ENCODE data around the gene PTPN11.
A peak's percentile ranks its signal among the peaks of the same experiment; 100 is the strongest.
"Not testable (repeated sequence)": the region's sequence is repeated elsewhere in the genome, so short reads cannot be mapped to it uniquely, and the experiment has no call there.

Gene PTPN11

GRCh38 chr12:112409064-112409905, 9.5 kb upstream of the PTPN11 start, which contains the start of gene RPL6:
RPL6 (minus strand) TSS chr12:112409605; CDS start chr12:112408656, 949 bp downstream.
- peak; percentile 69 to 83 for DNase-seq (ENCODE audit: low read depth in 1 of 2, low spot score in 1 of 2)

GRCh38 chr12:112409906-112410244, 8.9 kb upstream of the PTPN11 start:
- no peak for DNase-seq (ENCODE audit: low read depth in 1 of 2, low spot score in 1 of 2)

- DNase-seq (ENCODE audit: low read depth in 1 of 2, low spot score in 1 of 2) = no peak
Measured at GRCh38 chr12:112413855-112414625, 4.7 kb upstream of the PTPN11 start.

GRCh38 chr12:112415457-112415856, 3.3 kb upstream of the PTPN11 start:
- not testable (repeated sequence) for DNase-seq (ENCODE audit: low read depth in 1 of 2, low spot score in 1 of 2)

- no peak for DNase-seq (ENCODE audit: low read depth in 1 of 2, low spot score in 1 of 2)
Measured at GRCh38 chr12:112418273-112418607, 507 bp upstream of the PTPN11 start.

- peak; percentile 13 to 40 for DNase-seq (ENCODE audit: low read depth in 1 of 2, low spot score in 1 of 2)
Measured at GRCh38 chr12:112419297-112420133, 768 bp downstream of the PTPN11 start.

- DNase-seq (ENCODE audit: low read depth in 1 of 2, low spot score in 1 of 2) = no peak
Measured at GRCh38 chr12:112420740-112421139, 2.0 kb downstream of the PTPN11 start.

GRCh38 chr12:112421363-112421762, 2.6 kb downstream of the PTPN11 start:
- no peak for DNase-seq (ENCODE audit: low read depth in 1 of 2, low spot score in 1 of 2)

GRCh38 chr12:112422531-112422930, 3.8 kb downstream of the PTPN11 start:
- DNase-seq (ENCODE audit: low read depth in 1 of 2, low spot score in 1 of 2) = no peak

GRCh38 chr12:112424126-112424525, 5.4 kb downstream of the PTPN11 start:
- no peak for DNase-seq (ENCODE audit: low read depth in 1 of 2, low spot score in 1 of 2)

GRCh38 chr12:112425582-112426382, 7.0 kb downstream of the PTPN11 start:
- DNase-seq (ENCODE audit: low read depth in 1 of 2, low spot score in 1 of 2) = no peak

- DNase-seq (ENCODE audit: low read depth in 1 of 2, low spot score in 1 of 2) = no peak
Measured at GRCh38 chr12:112427760-112428159, 9.0 kb downstream of the PTPN11 start.

- DNase-seq (ENCODE audit: low read depth in 1 of 2, low spot score in 1 of 2) = no peak
Measured at GRCh38 chr12:112430929-112431328, 12.2 kb downstream of the PTPN11 start.

- no peak for DNase-seq (ENCODE audit: low read depth in 1 of 2, low spot score in 1 of 2)
Measured at GRCh38 chr12:112431965-112432364, 13.2 kb downstream of the PTPN11 start.

- no peak for DNase-seq (ENCODE audit: low read depth in 1 of 2, low spot score in 1 of 2)
Measured at GRCh38 chr12:112433551-112433950, 14.8 kb downstream of the PTPN11 start.

- not testable (repeated sequence) for DNase-seq (ENCODE audit: low read depth in 1 of 2, low spot score in 1 of 2)
Measured at GRCh38 chr12:112438645-112439044, 19.9 kb downstream of the PTPN11 start.

GRCh38 chr12:112439769-112440168, 21.0 kb downstream of the PTPN11 start:
- DNase-seq (ENCODE audit: low read depth in 1 of 2, low spot score in 1 of 2) = no peak

GRCh38 chr12:112440653-112441052, 21.9 kb downstream of the PTPN11 start:
- DNase-seq (ENCODE audit: low read depth in 1 of 2, low spot score in 1 of 2) = not testable (repeated sequence)

- no peak for DNase-seq (ENCODE audit: low read depth in 1 of 2, low spot score in 1 of 2)
Measured at GRCh38 chr12:112443916-112444315, 25.2 kb downstream of the PTPN11 start.

GRCh38 chr12:112446008-112446725, 27.4 kb downstream of the PTPN11 start:
- no peak for DNase-seq (ENCODE audit: low read depth in 1 of 2, low spot score in 1 of 2)

Measured in activated CD4-positive, alpha-beta T cell treated with anti-CD3 and anti-CD28 coated beads, Interleukin-2, amount 50 U/mL, for 24 hours (primary cell).